Stimulated activated CD8-positive, alpha-beta memory T cell treated with anti-CD3 and anti-CD28 coated beads, Interleukin-2, amount 100 ng/mL, for 1 hour (primary cell): ENCODE measurements around the gene ICE2.
"Not testable (repeated sequence)": the region's sequence is repeated elsewhere in the genome, so short reads cannot be mapped to it uniquely, and the experiment has no call there.

Source experiments
- DNase-seq, 2 donors: peaks; one replicate each; pipeline ENCODE4 v3.0.0-alpha.2; 2020; ENCODE audit warnings: low read depth in 2 of 2

ICE2 gene

DNA sequence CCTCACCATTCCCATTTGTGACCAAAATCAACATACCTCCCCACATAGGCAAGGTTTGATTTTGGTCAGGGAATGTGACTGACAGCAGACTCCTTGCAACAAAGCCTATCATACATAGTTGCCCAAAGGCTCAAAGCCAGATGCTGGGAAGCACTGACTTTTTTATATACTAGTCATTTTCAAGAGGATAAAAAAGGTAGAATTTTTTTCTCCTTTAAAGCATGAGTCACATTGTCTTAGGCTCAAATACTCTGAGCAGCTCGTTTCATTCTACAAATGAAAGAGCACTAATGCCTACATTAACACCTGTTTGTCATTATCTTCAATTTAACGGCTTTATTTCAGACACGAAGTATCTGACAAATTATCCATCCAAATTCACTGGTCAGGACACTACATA lies 36.2 kb downstream of the ICE2 start:
- no peak for DNase-seq

GRCh38 chr15:60442031-60442650 lies 36.8 kb downstream of the ICE2 start:
- DNase-seq: no peak

DNA sequence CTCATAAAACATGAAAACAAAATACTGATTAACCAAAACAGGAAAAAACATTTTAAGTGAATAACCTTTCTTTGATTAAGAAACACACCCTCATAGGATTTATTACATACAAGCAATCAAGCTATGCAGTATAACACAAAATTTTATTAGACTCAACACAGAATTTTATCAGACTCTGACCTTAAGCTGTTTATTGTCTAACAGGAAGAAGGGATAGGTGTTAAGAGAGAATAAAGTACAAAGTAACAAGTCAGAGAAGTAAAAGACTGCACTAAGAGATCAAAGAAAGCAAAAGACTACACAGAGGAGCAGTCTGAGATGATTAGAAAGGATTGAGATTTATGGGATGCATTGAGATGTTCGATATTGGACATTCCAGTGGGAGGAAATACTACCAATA lies 37.6 kb downstream of the ICE2 start:
- no peak for DNase-seq

DNA sequence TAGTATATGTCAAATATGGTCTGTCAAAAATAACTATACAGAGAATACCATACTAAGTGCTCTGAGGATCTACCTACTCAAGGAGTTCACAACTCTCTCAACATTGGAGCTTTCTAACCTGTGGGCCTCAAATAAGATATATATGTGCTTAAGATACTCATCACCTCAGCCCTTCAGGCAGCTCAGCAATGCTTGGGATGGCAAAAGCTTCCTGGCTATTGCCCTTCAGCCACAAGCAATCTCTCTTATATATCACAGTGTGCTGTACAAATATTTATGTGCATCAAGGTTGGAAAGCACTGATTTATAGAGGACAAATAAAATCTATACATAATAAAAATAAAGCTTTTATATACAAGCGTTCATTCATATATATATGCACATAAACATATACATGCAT lies 40.3 kb downstream of the ICE2 start:
- DNase-seq: no peak

DNA sequence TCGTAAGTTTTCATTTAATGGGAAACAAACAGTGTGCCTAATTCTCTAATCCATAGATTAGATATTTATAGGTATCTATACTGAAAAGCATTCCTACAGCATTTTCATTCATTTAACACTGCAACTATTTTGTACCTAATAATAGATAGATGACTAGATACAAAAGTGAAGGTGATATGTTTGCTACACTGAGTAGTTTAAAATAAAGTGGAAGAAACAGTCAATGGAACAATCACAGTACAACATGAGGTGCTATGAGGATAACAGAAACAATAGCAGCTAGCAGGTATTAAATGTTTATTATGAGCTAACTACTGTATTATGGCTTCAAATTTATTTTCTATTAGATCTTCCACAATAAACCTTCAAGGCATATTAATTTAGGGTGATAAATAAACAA lies 50.0 kb downstream of the ICE2 start:
- DNase-seq: no peak

DNA sequence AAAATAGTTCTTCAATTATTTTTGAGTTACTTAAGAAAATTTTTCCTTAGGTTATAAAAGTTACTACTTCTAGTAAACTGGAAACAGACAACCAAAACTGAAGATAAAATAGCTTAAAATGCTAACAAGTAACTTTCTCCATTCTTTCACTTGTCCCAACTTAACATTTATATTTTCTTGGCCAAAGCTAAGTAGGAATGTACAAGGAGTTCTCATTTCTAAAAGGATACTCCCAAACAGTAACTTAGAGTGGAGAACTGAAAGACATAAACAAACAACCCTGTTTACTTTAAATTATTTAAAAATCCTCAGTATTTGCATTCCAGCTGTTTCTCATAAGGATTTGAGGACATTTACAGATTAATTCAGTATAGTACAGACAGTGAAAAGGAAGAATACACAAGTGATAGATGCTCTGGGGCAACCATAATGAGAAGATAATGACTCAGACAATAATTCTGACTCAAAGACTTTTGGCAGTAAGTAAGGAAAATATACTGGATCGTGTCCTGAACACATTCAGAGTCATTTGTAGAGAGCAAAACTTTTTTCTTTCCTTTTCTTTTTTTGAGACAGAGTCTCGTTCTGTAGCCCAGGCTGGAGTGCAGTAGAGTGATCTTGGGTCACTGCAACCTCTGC lies 52.0 kb downstream of the ICE2 start:
- no peak for DNase-seq

GRCh38 chr15:60425461-60425860 lies 53.5 kb downstream of the ICE2 start:
- DNase-seq: no peak

- DNase-seq: no peak
Observed at GRCh38 chr15:60424006-60424405, 54.9 kb downstream of the ICE2 start.

- DNase-seq: no peak
Observed at GRCh38 chr15:60423537-60423936, 55.4 kb downstream of the ICE2 start.

DNA sequence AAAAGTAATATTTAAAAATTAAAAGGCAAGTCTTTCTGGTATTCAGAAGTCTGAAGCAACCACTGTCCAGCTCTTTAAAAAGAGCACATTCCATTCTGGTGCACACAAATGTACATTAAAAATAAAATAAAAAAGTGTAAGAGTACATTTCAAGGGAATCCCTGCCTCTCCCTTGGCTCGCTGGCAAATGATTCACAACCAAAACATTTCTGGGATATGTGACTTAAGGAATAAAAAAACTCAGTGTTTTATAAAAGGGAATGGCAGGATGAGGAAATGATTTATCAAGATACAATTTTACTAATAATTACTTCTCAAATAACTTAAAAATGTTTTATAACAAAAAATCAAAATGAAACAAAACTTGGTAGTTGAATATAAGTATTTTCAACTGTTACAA lies 57.4 kb downstream of the ICE2 start:
- no peak for DNase-seq

GRCh38 chr15:60420203-60420716 lies 58.7 kb downstream of the ICE2 start:
- DNase-seq: no peak

DNA sequence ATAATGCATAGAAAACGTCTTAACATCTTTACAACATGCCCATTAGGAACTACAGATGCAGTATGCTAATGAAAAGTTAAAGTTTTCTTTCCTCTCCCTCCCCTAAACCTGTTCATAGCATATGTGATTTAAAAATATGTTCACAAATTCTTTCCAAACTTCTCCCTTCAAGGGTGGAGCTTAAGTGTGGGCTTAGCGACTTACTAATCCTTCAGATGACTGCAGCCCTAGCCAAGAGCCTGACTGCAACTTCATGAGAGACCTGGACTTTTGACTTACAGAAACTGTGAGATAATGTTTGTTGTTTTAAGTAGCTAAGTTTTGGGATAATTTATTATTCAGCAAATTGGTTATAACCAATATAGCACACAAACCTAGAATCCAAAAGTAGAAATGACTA lies 59.2 kb downstream of the ICE2 start:
- no peak for DNase-seq

GRCh38 chr15:60418096-60418495 lies 60.8 kb downstream of the ICE2 start:
- DNase-seq: no peak

DNA sequence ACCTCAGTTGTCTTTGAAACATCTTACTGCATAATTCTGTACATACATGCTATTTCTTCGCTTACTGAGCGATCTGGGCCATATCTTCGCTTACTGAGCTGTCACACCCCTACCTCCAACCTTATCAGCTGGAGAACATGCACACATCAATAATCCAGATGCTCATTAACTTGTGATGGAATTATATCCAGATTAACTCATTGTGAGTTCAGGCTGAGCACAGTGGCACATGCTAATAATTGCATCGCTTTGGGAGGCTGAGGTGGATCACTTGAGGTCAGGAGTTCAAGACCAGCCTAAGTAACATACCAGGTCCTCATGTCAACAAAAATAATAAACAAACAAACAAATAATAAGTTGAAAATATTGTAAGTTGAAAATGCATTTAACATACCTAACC lies 61.8 kb downstream of the ICE2 start:
- DNase-seq: no peak

- no peak for DNase-seq
Observed at GRCh38 chr15:60416484-60416883, 62.5 kb downstream of the ICE2 start.

- DNase-seq: no peak
Observed at GRCh38 chr15:60414016-60414682, 64.8 kb downstream of the ICE2 start.

- DNase-seq: no peak
Observed at GRCh38 chr15:60413231-60413824, 65.6 kb downstream of the ICE2 start.

DNA sequence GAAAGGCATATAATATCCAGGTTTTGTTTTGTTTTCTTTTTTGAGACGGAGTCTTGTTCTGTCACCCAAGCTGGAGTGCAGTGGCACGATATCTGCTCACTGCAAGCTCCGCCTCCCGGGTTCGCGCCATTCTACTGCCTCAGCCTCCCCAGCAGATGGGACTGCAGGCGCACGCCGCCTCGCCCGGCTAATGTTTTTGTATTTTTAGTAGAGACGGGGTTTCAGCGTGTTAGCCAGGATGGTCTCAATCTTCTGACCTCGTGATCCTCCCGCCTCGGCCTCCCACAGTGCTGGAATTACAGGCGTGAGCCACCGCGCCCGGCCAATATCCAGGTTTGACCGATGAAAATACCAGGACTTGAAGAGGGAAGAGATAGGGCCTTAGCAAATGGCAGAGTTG lies 66.1 kb downstream of the ICE2 start:
- not testable (repeated sequence) for DNase-seq

GRCh38 chr15:60411774-60412425 lies 67.0 kb downstream of the ICE2 start:
- no peak for DNase-seq

DNA sequence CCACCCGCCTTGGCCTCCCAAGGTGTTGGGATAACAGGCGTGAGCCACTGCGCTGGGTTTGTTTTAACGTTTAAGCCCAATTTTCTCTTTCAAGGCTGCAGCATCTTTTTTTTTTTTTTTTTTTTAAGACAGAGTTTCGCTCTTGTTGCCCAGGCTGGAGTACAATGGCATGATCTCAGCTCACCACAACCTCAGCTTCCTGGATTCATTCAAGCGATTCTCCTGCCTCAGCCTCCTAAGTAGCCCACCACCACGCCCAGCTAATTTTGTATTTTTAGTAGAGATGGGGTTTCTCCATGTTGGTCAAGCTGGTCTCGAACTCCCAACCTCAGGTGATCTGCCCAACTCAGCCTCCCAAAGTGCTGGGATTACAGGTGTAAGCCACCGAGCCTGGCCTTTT lies 68.6 kb downstream of the ICE2 start:
- not testable (repeated sequence) for DNase-seq

GRCh38 chr15:60408463-60408981 lies 70.4 kb downstream of the ICE2 start:
- DNase-seq: no peak

DNA sequence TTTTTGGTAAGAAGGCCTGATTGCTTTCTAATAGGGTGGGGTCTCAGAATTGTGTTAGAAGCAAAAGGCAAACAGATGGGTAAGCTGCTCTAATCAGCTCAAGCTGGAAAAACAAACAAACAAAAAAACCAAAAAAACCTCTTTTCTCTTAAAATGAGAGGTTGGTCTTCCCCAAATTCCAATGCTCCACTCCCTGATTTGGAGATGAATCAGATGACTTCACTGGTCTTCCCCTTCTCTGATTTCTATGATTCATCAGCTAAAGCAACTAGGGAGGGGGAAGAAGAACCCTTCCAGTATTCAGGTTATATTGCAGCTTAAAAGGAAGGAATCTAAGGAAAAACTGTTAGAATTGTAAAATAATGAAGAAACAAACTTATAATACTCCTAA lies 71.5 kb downstream of the ICE2 start:
- no peak for DNase-seq
